PC-9 (cell line): ENCODE data around the gene ZNF407.

Source experiments
- EZH2 ChIP-seq: fragments of 200-600 bp; sonication (generic); IDR thresholded peaks from 2 replicates; pipeline ENCODE4 v1.8.0; 2017; ENCODE audit warnings: antibody characterized with exemption, low read depth
- TF ChIP-seq, protein P1 (sequence below): fragments of 200-600 bp; sonication (generic); conservative IDR thresholded peaks from 2 replicates; pipeline ENCODE4 v1.6.1; 2017; ENCODE audit warnings: mixed run types, antibody characterized with exemption, mild to moderate bottlenecking, moderate library complexity

DNA sequence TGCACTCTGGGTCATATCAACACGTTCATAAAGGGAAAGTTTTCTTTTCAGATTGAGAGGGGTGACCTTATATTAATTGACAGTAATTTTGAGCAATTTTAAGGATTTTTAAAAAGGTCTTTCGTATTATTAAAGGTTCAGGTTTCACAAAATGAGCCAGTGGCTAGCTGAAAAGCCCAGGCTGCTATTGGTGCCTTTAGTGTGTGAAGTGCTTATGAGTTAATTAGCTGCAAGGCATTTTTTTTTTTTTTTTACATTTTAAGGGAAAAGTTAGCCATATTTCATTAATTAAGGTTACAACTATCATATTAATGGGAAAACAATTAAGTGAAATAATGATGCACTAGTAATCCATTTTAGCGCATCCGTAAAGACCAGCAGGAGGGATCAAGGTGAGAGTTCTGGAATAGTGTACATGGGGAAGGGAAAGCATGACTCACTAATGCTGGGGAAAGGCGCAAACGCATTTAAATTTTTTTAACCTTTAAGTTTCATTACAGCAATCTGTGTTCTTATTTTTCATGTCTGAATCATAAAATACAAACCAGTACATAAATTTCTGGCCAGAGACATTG is 200.0 kb downstream of the ZNF407 start:
- TF ChIP-seq, protein P1, sequence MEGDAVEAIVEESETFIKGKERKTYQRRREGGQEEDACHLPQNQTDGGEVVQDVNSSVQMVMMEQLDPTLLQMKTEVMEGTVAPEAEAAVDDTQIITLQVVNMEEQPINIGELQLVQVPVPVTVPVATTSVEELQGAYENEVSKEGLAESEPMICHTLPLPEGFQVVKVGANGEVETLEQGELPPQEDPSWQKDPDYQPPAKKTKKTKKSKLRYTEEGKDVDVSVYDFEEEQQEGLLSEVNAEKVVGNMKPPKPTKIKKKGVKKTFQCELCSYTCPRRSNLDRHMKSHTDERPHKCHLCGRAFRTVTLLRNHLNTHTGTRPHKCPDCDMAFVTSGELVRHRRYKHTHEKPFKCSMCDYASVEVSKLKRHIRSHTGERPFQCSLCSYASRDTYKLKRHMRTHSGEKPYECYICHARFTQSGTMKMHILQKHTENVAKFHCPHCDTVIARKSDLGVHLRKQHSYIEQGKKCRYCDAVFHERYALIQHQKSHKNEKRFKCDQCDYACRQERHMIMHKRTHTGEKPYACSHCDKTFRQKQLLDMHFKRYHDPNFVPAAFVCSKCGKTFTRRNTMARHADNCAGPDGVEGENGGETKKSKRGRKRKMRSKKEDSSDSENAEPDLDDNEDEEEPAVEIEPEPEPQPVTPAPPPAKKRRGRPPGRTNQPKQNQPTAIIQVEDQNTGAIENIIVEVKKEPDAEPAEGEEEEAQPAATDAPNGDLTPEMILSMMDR: no peak
- no peak for TF ChIP-seq EZH2
